ENCODE data around the gene CASP9.

DNA sequence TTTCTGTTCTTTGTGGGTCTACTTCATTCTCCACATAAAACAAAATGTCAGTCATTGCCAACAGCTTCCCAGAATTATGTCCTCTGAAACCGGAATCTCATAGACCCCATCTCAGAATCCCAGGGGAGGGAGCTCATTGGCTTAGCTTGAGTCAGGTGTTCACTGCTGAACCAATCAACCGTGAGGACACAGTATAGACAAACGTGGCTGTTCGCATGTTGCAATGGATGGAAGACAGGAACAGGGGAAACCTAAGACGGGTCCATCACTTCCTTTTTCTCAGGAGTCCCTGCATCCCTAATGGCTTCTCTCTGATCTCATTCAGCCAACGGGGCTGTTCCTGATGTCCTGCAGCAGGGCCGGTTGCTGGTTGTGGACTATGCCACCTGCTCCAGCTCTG lies 58.3 kb downstream of the CASP9 start:
- TF ChIP-seq, protein P1, sequence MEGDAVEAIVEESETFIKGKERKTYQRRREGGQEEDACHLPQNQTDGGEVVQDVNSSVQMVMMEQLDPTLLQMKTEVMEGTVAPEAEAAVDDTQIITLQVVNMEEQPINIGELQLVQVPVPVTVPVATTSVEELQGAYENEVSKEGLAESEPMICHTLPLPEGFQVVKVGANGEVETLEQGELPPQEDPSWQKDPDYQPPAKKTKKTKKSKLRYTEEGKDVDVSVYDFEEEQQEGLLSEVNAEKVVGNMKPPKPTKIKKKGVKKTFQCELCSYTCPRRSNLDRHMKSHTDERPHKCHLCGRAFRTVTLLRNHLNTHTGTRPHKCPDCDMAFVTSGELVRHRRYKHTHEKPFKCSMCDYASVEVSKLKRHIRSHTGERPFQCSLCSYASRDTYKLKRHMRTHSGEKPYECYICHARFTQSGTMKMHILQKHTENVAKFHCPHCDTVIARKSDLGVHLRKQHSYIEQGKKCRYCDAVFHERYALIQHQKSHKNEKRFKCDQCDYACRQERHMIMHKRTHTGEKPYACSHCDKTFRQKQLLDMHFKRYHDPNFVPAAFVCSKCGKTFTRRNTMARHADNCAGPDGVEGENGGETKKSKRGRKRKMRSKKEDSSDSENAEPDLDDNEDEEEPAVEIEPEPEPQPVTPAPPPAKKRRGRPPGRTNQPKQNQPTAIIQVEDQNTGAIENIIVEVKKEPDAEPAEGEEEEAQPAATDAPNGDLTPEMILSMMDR (IDR thresholded peaks at IDR 0.05) = no peak
- no peak for TF ChIP-seq POLR2AphosphoS5 (IDR thresholded peaks at IDR 0.05; ENCODE audit: insufficient read depth in 1 of 2, low read depth in 1 of 2)

Measured in vagina (tissue), 2 donors.